Measurements from ENCODE around the gene CCDC197.
A peak's percentile ranks its signal among the peaks of the same experiment; 100 is the strongest.

The CCDC197 gene

GRCh38 chr14:93967637-93968250 lies 29.4 kb upstream of the CCDC197 start:
- Mint-ChIP-seq H3K4me3 (no peak overlapping the region), H3K9me3 (no peaks in the 10 kb centered on the region), H3K4me1 (peaks cover 86% of the 10 kb centered on the region), H3K36me3 (ENCODE audit: low read depth) (no peaks in the 10 kb centered on the region), H3K27me3 (no peaks in the 10 kb centered on the region), H3K27ac (no peak overlapping the region)
- DNase-seq (no peak), ATAC-seq (no peak)

DNA sequence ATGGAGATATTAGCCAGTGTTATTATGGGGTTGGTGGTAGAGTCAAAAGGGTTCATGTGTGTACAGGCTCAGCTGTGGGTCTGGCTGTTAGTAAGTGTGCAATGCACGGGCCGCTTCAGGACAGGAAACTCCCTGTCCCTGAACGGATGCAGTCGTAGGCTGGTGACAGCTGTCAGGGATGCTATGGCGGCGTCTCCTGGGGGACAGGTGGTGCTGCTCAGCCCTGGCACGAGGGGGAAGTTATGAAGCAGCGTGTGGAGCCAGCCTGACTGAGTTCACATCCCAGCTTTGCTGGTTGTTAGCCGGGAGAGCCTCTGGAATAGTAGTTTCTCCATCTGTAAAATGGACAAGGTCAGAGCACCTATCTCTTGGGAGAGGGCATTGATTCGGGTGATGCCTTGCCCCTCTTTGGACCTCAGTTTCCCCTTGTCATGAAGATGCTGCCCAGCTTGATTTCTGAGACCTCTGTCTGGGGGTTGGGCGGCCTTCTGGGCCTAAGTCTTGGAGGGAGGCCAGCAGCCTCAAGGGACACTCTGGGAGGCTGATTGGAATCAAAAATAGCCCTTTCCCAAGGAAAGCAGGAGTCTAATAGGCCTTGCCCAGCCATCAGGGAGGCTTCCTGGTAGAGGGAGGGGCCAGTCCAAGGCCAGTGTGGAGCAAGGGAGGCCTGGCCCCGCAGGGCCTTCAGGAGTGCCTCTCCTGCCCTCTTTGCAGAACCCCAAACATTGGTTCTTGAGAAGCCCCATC lies 27.8 kb upstream of the CCDC197 start:
- peaks cover 80% of the 10 kb centered on the region for H3K4me1 Mint-ChIP-seq
- H3K9me3 Mint-ChIP-seq: no peaks in the 10 kb centered on the region
- H3K36me3 Mint-ChIP-seq (ENCODE audit: low read depth): no peaks in the 10 kb centered on the region
- DNase-seq (no peak), ATAC-seq (no peak)
- peaks cover 3% of the 10 kb centered on the region for H3K27me3 Mint-ChIP-seq
- H3K4me3 Mint-ChIP-seq: no peak overlapping the region
- no peak overlapping the region for H3K27ac Mint-ChIP-seq

- DNase-seq: peak; percentile 56
Measured at GRCh38 chr14:93970585-93970964, 26.5 kb upstream of the CCDC197 start.

DNA sequence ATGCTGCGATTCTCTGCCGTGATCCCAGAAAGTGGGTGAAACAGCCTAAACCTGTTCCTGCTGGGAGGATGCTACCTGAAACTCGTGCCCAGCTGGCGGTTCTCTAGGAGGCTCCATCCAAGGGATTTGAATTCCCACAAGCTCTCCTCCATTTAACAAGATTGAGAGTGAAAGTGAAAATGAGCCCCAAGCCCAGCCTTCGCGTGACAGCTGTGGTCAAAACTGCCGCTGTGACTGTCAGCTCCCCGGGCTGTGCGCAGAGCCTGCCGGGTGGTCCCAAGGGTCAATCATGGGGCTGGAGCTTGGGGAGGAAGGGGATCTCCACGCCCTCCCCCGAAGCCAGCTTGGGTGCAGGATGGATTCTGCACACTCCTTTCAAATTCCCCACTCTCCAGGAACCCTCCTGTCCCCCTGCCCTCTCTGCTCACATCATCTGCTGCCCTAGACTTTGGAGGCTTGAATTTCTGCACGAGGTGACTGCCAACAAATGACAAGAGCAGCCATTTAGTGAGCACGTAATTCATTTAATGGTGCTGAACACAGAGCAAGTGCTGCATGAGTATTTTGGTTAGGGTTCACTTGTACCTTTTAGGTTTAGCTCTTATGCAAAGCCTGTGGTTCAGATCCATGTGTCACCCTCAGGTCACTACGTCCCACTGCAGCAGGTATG lies 26.0 kb upstream of the CCDC197 start:
- Mint-ChIP-seq H3K27ac (peak overlapping the region; percentile 89), H3K27me3 (peaks cover 11% of the 10 kb centered on the region), H3K4me1 (peaks cover 78% of the 10 kb centered on the region), H3K36me3 (ENCODE audit: low read depth) (peaks cover 7% of the 10 kb centered on the region), H3K9me3 (peaks cover 6% of the 10 kb centered on the region), H3K4me3 (peak overlapping the region; percentile 73)
- DNase-seq (peak; percentile 72), ATAC-seq (peak; percentile 72)

More at GRCh38 chr14:93970585-93970964, 26.5 kb upstream of the CCDC197 start:
- peak; percentile 65 for ATAC-seq
- Mint-ChIP-seq H3K4me3 (peak overlapping the region; percentile 73), H3K9me3 (peaks cover under 1% of the 10 kb centered on the region), H3K36me3 (ENCODE audit: low read depth) (peaks cover 2% of the 10 kb centered on the region), H3K27ac (peak overlapping the region; percentile 89), H3K4me1 (peaks cover 78% of the 10 kb centered on the region), H3K27me3 (peaks cover 6% of the 10 kb centered on the region)

GRCh38 chr14:93971635-93972027 lies 25.5 kb upstream of the CCDC197 start:
- H3K36me3 Mint-ChIP-seq (ENCODE audit: low read depth): peaks cover 8% of the 10 kb centered on the region
- ATAC-seq: peak; percentile 13
- peak overlapping the region; percentile 89 for H3K27ac Mint-ChIP-seq
- peaks cover 12% of the 10 kb centered on the region for H3K27me3 Mint-ChIP-seq
- no peak for DNase-seq
- peak overlapping the region; percentile 73 for H3K4me3 Mint-ChIP-seq
- H3K9me3 Mint-ChIP-seq: peaks cover 9% of the 10 kb centered on the region
- peaks cover 78% of the 10 kb centered on the region for H3K4me1 Mint-ChIP-seq

GRCh38 chr14:93972618-93973205 lies 24.4 kb upstream of the CCDC197 start:
- H3K4me3 Mint-ChIP-seq: peak overlapping the region; percentile 34

DNA sequence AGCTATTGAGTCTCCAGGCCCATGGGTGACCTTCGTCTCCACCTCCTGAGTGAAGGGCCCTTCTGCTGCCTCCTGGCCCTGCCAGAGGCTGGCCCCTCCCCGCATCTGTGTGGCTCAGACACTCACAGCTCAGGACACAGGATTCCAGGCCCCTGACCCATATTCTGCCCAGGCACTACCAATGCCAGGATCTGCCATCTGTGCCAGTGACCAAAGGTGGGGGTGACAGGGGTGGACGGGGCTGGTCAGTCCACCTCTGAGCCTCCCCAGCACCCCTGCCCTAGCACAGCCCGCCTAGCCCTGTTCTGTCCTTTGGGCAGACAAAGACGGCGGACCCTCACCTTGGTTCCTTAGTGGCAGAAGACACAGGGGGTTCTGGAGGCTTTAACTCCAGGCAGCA lies 23.5 kb upstream of the CCDC197 start:
- Mint-ChIP-seq H3K4me1 (peaks cover 85% of the 10 kb centered on the region), H3K36me3 (ENCODE audit: low read depth) (peaks cover 25% of the 10 kb centered on the region), H3K9me3 (peaks cover 14% of the 10 kb centered on the region), H3K4me3 (no peak overlapping the region), H3K27ac (peak overlapping the region; percentile 71), H3K27me3 (peaks cover 18% of the 10 kb centered on the region)
- no peak for DNase-seq
- no peak for ATAC-seq

More at GRCh38 chr14:93972618-93973205, 24.4 kb upstream of the CCDC197 start:
- Mint-ChIP-seq H3K27me3 (peaks cover 12% of the 10 kb centered on the region), H3K9me3 (peaks cover 14% of the 10 kb centered on the region), H3K4me1 (peaks cover 82% of the 10 kb centered on the region), H3K36me3 (ENCODE audit: low read depth) (peaks cover 18% of the 10 kb centered on the region), H3K27ac (peak overlapping the region; percentile 75)
- ATAC-seq (peak; percentile 45), DNase-seq (no peak)

DNA sequence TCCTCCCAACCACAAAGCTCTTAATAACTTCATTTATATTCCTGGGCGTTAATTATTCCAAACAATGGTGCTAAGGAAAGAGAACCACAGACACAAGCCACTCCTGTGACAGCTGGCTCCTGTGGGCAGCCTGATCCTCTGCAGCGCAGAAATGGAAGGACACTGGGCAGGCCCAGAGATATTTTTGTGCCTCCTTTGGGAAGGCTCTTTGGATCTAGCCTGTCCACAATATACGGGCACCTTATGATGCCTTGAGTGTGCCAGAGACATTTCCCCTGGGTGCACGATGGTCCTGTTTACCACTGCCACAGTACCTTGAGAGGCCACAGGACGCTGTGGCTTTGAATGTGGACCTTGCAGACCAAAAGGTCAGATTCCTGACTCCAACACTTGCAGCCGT lies 22.8 kb upstream of the CCDC197 start:
- Mint-ChIP-seq H3K4me3 (no peak overlapping the region), H3K36me3 (ENCODE audit: low read depth) (peaks cover 26% of the 10 kb centered on the region), H3K4me1 (peaks cover 87% of the 10 kb centered on the region), H3K9me3 (peaks cover 14% of the 10 kb centered on the region), H3K27ac (no peak overlapping the region), H3K27me3 (peaks cover 18% of the 10 kb centered on the region)
- ATAC-seq (no peak), DNase-seq (no peak)

DNA sequence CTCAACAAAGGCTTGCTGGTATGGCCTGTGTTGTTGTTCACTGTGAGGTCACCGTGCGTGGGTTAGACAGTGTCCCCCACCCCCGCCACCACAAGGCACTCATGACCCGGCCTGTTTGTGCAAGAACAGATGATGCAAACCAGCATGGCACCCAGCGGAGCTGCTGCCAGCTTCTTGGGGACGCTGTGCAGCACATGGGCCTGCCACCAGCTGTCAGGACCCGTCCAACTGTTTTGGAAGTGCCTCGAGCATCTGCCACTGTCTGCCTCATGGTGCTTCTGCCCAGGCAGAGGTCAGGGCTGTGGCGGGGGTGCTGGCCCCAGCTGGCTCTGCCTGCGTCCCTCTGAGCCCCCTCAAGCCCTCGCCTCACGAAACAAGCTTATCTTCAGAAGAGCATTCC lies 22.3 kb upstream of the CCDC197 start:
- no peak for ATAC-seq
- DNase-seq: no peak
- H3K4me1 Mint-ChIP-seq: peaks cover 91% of the 10 kb centered on the region
- peaks cover 18% of the 10 kb centered on the region for H3K27me3 Mint-ChIP-seq
- H3K27ac Mint-ChIP-seq: no peak overlapping the region
- H3K9me3 Mint-ChIP-seq: peaks cover 14% of the 10 kb centered on the region
- H3K4me3 Mint-ChIP-seq: no peak overlapping the region
- H3K36me3 Mint-ChIP-seq (ENCODE audit: low read depth): peaks cover 29% of the 10 kb centered on the region

DNA sequence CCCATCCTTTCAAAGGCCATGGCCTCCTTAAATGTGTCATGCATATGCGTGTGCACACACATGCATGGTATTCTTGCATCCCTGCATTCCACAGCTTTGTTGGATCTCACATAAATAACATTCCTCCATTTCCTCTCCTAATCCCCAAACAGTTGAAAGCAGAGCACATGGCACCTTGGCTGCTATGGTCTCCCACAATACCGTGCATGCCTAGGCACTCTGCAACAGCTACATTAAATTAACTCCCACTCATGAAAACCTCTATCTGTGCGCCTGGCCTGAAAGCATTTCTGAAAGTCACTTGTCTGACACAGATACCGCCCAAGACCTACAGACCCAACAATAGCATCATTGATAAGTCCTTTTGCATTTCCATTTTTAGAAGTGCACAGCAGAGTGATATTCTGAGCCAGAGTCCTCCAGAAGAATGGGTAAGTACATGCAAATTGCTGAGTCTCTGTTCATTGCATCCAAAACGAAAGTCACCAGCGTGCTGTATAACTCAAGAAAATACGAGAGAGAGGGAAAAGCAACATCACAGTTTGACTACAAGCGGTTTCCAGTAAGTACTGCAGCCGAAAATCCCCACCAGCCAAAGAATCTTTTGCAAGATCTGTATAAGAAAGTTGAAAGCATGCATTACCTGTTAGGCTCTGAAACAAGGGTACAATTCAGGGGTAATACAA lies 21.2 kb upstream of the CCDC197 start:
- ATAC-seq (peak; percentile 13), DNase-seq (no peak)
- H3K4me3 Mint-ChIP-seq: peak overlapping the region; percentile 59
- peaks cover 90% of the 10 kb centered on the region for H3K4me1 Mint-ChIP-seq
- peaks cover 18% of the 10 kb centered on the region for H3K27me3 Mint-ChIP-seq
- H3K36me3 Mint-ChIP-seq (ENCODE audit: low read depth): peaks cover 32% of the 10 kb centered on the region
- H3K9me3 Mint-ChIP-seq: peaks cover 14% of the 10 kb centered on the region
- H3K27ac Mint-ChIP-seq: peak overlapping the region; percentile 98

DNA sequence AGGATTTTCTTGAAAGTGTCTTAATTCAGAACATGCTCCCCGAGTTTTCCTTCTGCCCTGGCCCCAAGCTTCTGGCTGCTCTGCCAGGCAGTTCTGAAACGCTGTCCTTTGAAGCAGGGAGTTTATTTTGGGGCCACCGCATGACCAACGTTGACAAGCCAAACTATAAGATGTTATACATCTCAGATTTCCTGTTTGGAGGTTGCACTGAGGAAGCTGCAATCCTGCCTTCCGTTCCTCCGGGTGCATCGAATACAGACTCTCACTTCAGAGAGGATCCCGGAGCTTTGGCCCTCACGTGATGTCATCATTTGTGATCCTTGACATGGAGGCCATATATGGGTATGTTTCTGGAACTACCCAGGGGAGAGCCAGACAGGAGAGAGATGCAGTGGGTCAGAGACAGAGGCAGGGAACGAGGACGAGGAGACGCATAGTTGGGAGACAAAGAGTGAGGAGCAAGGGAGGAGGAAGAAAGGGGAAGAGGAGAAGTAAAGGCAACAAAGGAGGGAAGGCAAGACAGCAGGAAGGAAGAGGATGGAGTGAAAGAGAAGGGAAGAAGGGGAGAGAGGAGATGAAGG lies 20.5 kb upstream of the CCDC197 start, which contains the start of gene ASB2:
Gene ASB2, minus strand, starts transcription at position 94 of the 581 bp plus-strand sequence. CDS start 12,031 bp downstream, outside the sequence.
- Mint-ChIP-seq H3K36me3 (ENCODE audit: low read depth) (peaks cover 32% of the 10 kb centered on the region), H3K9me3 (peaks cover 14% of the 10 kb centered on the region), H3K4me3 (peak within 1 kb of the TSS; percentile 59), H3K27ac (peak within 1 kb of the TSS; percentile 98), H3K4me1 (peaks cover 86% of the 10 kb centered on the region), H3K27me3 (peaks cover 18% of the 10 kb centered on the region)
- ATAC-seq (no peak), DNase-seq (no peak)

DNA sequence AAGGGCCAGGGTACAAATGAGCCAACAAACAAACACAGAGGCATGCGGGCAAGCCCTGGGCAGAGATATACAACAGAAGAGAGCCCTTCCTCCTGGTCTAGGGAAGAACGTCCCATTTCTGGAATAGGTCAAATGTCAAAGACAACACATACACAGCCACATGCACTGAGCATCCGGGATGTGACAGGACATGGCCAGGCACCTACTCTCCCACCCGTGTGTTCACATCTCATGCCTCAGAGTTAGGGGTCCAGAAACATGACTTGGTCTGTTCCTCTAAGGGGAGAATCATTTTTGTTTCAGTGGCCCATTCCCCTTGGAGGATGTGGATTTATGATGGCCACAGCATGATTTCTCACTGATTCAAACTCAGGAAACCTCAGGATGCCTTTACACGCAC lies 19.9 kb upstream of the CCDC197 start:
- ATAC-seq (no peak), DNase-seq (no peak)
- H3K4me1 Mint-ChIP-seq: peaks cover 81% of the 10 kb centered on the region
- H3K27ac Mint-ChIP-seq: peak overlapping the region; percentile 98
- H3K27me3 Mint-ChIP-seq: peaks cover 18% of the 10 kb centered on the region
- H3K36me3 Mint-ChIP-seq (ENCODE audit: low read depth): peaks cover 32% of the 10 kb centered on the region
- H3K9me3 Mint-ChIP-seq: peaks cover 14% of the 10 kb centered on the region
- H3K4me3 Mint-ChIP-seq: peak overlapping the region; percentile 59

DNA sequence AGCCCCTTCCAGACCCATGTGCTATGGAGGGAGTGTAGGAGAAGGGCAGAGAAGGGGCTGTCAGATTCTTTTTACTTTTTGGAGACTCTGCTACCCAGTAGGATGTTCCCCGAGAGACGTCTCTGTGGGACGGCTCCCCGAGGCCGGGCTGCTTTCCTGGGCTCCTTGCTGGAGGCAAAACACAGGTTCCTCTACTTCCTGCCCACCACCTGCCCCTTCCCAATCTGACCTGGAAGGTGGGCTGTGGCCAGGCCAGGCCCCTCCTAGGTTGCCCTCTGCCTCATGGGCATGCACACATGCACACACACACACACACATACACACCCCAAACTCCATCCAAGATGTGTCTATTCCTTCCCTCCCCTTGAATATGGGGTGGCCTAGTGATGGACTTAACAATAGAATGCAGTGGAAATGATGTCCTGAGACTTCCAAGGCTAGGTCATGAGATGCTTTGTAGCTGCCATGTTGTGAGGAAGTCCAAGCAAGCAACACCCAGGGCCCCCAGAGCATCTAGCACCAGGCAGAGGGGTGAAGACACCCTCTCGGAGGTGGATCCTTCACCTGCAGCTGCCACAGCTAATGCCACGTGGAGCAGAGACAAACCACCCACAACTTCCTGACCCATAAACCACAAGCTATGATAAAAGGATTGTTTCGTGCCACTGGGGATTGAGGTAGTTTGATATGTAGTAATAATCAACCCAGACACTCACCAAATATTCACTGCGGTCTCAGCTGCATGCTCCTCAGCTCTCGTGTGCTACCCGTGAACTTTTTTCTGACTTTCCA lies 19.1 kb upstream of the CCDC197 start:
- peak overlapping the region; percentile 67 for H3K4me3 Mint-ChIP-seq
- H3K36me3 Mint-ChIP-seq (ENCODE audit: low read depth): peaks cover 32% of the 10 kb centered on the region
- H3K4me1 Mint-ChIP-seq: peaks cover 74% of the 10 kb centered on the region
- DNase-seq (peak; percentile 71), ATAC-seq (peak; percentile 88)
- peak overlapping the region; percentile 98 for H3K27ac Mint-ChIP-seq
- peaks cover 18% of the 10 kb centered on the region for H3K27me3 Mint-ChIP-seq
- peaks cover 14% of the 10 kb centered on the region for H3K9me3 Mint-ChIP-seq

Measured in activated naive CD8-positive, alpha-beta T cell treated with anti-CD3 and anti-CD28 coated beads, Interleukin-2, amount 50 U/mL, for 24 hours (primary cell).